Adipocyte (in vitro differentiated cells): ENCODE data around the gene ELL2.
"Not testable (repeated sequence)": the region's sequence is repeated elsewhere in the genome, so short reads cannot be mapped to it uniquely, and the experiment has no call there.

ENCODE experiments used
- DNase-seq: peaks from one replicate; pipeline ENCODE4 v3.0.0-alpha.2; 2015; ENCODE audit warnings: low read depth
- H3K27me3 ChIP-seq: replicated peaks from 2 replicates; pipeline ENCODE4 v1.7.0; 2013; ENCODE audit warnings: mild to moderate bottlenecking, low read length, moderate library complexity; ENCODE audit not compliant: control insufficient read depth, insufficient read depth
- H3K36me3 ChIP-seq: 2 replicates; pipeline ENCODE4 v1.7.0; 2013; ENCODE audit warnings: low read length, mild to moderate bottlenecking, moderate library complexity; ENCODE audit not compliant: control insufficient read depth, insufficient read depth, severe bottlenecking
- H3K4me1 ChIP-seq: 2 replicates; pipeline ENCODE4 v1.7.0; 2013; ENCODE audit warnings: mild to moderate bottlenecking, low read length, moderate library complexity; ENCODE audit not compliant: control insufficient read depth, insufficient read depth
- H3K4me3 ChIP-seq: 2 replicates; pipeline ENCODE4 v1.7.0; 2013; ENCODE audit warnings: mild to moderate bottlenecking, low read length, moderate library complexity
- H3K9ac ChIP-seq: 2 replicates; pipeline ENCODE4 v1.7.0; 2013; ENCODE audit warnings: mild to moderate bottlenecking, low read length, moderate library complexity
- H3K9me3 ChIP-seq: 2 replicates; pipeline ENCODE4 v1.7.0; 2013; ENCODE audit warnings: mild to moderate bottlenecking, low read length, moderate library complexity; ENCODE audit not compliant: control insufficient read depth

Gene ELL2

DNA sequence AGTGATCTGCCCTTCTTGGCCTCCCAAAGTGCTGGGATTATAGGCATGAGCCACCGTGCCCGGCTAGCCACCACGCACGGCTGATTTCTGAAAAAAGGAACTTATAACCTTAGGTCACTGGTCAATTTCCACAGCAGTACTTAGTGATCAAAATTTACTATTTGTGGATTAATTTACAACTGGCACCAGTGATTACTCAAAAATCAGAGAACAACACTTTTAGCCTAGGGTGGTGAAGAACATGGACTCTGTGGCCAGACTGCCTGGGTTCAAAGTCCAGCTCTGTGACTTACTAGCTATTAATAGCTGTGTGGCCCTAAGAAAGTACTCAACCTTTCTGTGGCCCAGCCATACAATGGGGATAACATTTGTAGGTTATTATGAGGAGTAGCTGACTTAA is 88.3 kb downstream of the ELL2 start:
- Histone ChIP-seq H3K9me3 (no peaks in the 10 kb centered on the region), H3K4me3 (no peak overlapping the region), H3K4me1 (peaks cover 8% of the 10 kb centered on the region), H3K9ac (no peak overlapping the region), H3K27me3 (no peaks in the 10 kb centered on the region), H3K36me3 (no peaks in the 10 kb centered on the region)
- no peak for DNase-seq

DNA sequence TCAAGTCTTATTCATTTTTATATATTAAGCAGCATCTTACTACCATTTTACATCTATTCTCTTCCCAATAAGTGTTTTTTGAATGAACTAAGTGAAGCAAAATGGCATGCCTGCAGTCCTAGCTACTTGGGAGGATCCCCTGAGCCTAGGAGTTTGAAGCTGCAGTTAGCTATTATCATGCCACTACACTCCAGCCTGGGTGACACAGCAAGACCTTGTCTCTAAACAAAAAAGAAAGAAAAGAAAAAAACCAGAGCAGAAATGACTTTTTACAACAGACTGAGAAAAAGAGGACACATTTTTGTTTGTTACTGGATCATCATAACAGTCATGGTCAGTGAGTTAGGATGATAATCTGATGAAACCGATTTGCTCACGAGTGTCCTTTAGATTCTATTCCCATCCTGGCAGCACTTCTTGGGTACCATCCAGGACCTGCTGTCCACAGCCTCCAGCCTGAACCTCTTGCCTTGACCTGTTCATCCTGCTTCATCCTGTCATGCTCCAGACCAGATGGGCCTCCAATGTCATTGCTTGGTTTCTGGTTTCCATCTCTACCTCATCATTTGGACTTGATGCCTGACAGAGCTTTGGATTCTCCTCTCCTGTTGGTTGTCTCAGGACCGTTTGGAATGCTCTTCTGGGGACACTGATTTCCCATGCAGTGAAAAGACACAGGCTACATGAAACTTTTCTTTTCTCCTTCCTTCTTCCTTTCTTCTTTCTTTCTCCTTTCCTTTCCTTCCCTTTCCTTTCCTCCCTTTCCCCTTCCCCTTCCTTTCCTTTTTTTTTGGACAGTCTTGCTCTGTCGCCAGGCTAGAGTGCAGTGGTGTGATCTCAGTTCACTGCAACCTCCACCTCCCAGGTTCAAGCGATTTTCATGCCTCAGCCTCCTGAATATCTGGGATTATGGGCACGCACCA is 89.0 kb downstream of the ELL2 start:
- no peak for DNase-seq
- H3K4me1 ChIP-seq, result peaks cover 8% of the 10 kb centered on the region
- no peak overlapping the region for H3K4me3 ChIP-seq
- H3K36me3 ChIP-seq, result no peaks in the 10 kb centered on the region
- no peak overlapping the region for H3K9ac ChIP-seq
- H3K27me3 ChIP-seq, result no peaks in the 10 kb centered on the region
- no peaks in the 10 kb centered on the region for H3K9me3 ChIP-seq

DNA sequence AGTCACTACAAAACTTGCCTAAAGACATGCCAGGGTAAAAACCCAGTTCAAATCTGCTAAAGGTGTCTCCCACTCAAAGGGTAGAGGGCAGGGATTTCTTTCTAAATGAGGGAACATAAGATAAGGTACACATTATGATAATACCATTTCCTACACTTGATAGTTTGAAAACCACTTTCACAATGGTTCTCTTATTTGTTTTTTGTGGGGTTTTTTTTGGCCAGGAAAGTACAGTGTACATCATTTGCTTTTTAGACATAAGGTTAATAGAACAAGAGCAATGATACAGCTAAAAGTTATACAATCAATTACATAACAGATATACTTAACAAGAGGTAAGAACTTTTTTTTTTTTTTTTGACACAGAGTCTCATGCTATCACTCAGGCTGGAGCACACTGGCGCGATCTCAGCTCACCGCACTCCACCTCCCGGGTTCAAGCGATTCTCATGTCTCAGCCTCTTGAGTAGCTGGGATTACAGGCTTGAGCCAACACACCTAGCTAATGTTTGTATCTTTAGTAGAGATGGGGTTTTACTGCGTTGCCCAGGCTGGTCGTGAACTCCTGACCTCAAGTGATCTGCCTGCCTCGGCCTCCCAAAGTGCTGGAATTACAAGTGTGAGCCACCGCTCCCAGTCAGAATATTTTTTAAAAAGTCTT is 90.4 kb downstream of the ELL2 start:
- H3K27me3 ChIP-seq, result no peaks in the 10 kb centered on the region
- no peaks in the 10 kb centered on the region for H3K9me3 ChIP-seq
- DNase-seq, result no peak
- H3K4me3 ChIP-seq, result no peak overlapping the region
- H3K4me1 ChIP-seq, result peaks cover 14% of the 10 kb centered on the region
- no peaks in the 10 kb centered on the region for H3K36me3 ChIP-seq
- H3K9ac ChIP-seq, result no peak overlapping the region

DNA sequence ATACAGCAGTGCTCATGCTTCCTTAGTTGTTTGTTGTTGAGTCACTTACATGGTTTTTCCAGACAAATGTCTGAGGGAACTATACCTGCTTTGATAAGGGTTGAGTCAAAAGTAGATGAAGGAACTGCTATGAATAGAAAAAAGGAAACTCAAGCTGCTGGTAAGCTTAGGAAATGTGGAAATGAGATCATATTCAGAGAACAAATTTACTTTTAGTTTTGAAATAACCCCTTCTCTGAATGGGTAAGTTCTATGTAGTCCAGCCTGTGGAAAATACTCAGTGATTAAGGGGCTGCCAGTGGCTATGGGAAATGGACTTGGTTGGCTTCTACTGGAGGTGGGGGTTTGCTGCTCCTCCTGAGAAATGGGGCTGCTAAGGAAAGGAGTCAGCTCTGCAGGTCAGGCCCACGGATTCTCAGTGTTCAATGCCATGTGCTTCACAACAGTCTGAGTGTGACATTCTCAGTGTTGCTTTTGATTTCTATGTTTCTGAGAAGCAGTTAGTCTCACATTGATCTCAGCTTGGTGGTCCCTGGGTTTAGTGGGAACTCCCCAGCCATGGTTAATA is 91.5 kb downstream of the ELL2 start:
- no peaks in the 10 kb centered on the region for H3K9me3 ChIP-seq
- H3K4me1 ChIP-seq, result peaks cover 14% of the 10 kb centered on the region
- no peaks in the 10 kb centered on the region for H3K36me3 ChIP-seq

DNA sequence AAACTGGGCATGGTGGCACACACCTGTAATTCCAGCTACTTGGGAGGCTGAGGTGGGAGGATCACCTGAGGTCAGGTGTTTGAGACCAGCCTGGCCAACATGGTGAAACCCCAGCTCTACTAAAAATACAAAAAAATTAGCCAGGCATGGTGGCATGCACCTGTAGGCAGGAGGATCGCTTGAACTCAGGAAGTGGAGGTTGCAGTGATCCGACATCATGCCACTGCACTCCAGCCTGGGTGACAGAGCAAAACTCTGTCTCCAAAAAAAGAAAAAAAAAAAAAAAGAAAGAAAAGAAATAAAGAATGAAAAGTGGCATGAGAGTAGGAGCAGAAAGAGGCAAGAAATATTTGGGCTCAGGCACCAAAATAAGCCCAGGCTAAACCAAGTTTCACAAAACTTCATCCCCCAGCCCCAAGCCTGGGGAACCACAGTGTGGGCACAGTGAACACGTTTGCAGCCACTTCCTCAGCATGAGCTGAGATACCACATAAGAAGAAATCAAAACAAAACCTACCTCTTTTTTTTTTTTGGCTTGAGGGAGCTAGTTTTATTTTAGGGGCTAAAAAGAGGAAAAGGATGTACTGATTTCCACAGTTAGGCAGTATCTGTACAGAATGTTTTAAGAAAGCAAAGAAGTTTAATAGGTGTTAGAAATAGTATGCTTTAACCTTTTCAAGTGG is 92.3 kb downstream of the ELL2 start:
- not testable (repeated sequence) for DNase-seq, H3K9ac ChIP-seq, H3K36me3 ChIP-seq, H3K4me3 ChIP-seq, H3K27me3 ChIP-seq, H3K9me3 ChIP-seq
- peaks cover 23% of the 10 kb centered on the region for H3K4me1 ChIP-seq

More for the DNA sequence above, 91.5 kb downstream of the ELL2 start:
- peak; percentile 48 for DNase-seq
- no peak overlapping the region for H3K4me3 ChIP-seq
- H3K27me3 ChIP-seq, result no peaks in the 10 kb centered on the region
- peak overlapping the region; percentile 6 for H3K9ac ChIP-seq

DNA sequence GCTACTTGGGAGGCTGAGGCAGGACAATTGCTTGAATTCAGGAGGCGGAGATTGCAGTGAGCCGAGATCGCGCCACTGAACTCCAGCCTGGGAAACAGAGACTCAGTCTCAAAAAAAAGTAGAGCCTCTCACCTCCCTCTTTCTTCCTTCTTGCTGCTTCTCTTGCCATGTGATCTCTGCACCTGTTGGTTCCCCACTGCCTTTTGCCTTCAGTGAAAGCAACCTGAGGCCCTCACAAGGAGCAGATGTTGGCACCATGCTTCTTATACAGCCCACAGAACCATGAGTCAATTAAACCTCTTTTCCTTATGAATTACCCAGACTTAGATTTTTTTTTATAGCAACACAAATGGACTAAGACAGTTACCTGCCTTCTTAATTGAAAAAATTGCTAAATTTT is 93.5 kb downstream of the ELL2 start:
- Histone ChIP-seq H3K27me3 (no peaks in the 10 kb centered on the region), H3K4me1 (peaks cover 34% of the 10 kb centered on the region), H3K36me3 (no peaks in the 10 kb centered on the region), H3K9ac (no peak overlapping the region), H3K9me3 (no peaks in the 10 kb centered on the region), H3K4me3 (no peak overlapping the region)
- DNase-seq, result no peak

DNA sequence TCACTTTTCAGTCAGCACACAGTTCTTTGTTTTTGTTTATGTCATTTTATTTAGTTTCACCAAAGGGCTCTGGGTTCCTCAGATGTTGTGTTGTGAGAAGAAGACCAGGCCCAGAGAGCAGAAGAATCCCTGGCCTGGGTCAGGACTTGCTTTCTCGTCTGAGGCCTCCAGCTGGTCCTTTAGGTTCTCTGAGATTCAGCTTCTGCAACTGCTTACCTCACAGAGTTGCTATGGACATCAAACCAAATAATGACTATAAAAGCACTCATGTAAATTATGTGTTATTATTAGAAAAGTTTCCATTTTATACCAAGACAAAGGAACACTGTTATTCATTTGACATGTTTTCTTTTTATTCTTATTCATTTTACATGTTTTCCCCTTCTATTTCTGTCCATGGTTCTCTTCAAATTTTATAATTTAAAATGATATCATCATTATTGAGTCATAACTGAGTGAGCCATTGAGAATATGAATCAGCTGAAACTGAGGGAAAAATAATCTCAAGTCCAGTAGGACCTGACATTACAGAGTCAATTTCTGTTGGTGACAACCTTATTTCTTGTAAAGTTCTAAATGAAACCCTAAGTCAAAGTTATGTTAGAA is 95.1 kb downstream of the ELL2 start:
- Histone ChIP-seq H3K4me1 (peaks cover 50% of the 10 kb centered on the region), H3K36me3 (no peaks in the 10 kb centered on the region), H3K9ac (no peak overlapping the region), H3K4me3 (no peak overlapping the region), H3K9me3 (no peaks in the 10 kb centered on the region), H3K27me3 (no peaks in the 10 kb centered on the region)
- peak; percentile 49 for DNase-seq

DNA sequence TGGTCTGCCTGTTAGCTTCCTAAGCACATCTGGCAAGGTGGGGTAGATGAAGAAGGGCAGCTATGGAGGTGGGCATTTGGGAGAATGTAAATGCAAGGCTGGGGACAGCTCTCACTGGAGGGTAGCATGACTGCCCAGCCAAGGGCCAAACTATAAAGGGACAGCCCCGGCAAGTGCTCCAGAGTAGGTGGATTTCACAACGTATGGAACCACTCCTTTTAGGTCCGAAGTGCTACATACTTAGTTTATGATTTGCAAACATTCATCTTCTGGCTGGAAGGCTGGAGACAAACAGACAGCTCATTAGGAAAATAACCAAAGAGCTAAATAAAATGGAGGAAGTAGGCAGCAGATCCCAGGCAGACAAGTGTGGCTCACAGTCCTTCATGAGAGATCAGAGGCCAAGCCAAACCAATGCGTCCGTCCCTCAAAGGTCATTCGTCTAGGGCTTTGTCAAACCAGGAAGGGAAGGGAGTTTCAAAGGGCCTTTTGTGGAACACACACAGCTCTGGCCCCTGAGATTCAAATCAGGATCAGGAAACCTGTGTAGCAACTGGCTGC is 96.6 kb downstream of the ELL2 start:
- no peaks in the 10 kb centered on the region for H3K27me3 ChIP-seq
- no peaks in the 10 kb centered on the region for H3K9me3 ChIP-seq
- peaks cover 57% of the 10 kb centered on the region for H3K4me1 ChIP-seq
- DNase-seq, result no peak
- H3K9ac ChIP-seq, result no peak overlapping the region
- H3K4me3 ChIP-seq, result no peak overlapping the region
- H3K36me3 ChIP-seq, result no peaks in the 10 kb centered on the region

DNA sequence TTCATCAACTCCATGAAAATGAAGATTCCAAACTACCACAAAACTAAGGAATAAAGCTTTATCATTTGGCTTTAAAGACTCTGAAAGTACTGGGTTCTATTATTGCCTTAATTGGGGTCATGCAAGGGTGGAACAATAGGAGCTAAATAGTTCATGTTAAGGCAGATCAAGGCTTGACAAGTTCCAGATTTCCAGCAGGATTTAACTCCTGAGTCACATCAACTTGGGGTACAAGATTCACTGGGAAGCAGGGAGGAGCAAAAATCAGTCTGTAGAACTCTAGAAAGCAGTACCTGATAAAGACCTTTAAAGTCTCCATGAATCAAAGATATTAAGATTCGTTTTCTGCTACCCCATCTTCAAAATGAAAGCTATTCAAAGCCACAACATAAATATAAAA is 97.2 kb downstream of the ELL2 start:
- peak overlapping the region; percentile 81 for H3K9ac ChIP-seq
- H3K4me3 ChIP-seq, result peak overlapping the region; percentile 74
- no peaks in the 10 kb centered on the region for H3K27me3 ChIP-seq
- DNase-seq, result no peak
- H3K9me3 ChIP-seq, result no peaks in the 10 kb centered on the region
- H3K36me3 ChIP-seq, result no peaks in the 10 kb centered on the region
- peaks cover 61% of the 10 kb centered on the region for H3K4me1 ChIP-seq

DNA sequence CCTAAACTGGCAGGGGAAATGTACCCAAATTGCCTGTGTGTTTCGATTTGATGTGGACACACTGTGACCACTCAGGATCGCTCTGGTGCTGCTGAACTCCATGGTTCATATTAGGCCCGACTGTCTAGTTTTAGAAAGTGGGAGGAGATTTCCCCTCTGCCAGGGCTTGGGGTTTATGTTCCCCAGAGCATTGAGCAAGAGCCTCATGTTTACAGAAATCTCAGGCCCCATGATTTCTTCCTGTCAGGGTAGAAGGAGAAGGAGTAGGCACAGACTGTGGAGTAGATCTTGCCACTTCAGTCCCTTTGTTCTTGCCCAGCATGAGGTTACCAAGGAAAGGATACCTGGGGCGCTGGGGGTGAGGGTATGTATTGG is 98.3 kb downstream of the ELL2 start:
- H3K9me3 ChIP-seq, result no peaks in the 10 kb centered on the region
- H3K36me3 ChIP-seq, result no peaks in the 10 kb centered on the region
- peaks cover 68% of the 10 kb centered on the region for H3K4me1 ChIP-seq
- peak overlapping the region; percentile 81 for H3K9ac ChIP-seq
- DNase-seq, result peak; percentile 92
- H3K4me3 ChIP-seq, result peak overlapping the region; percentile 74
- H3K27me3 ChIP-seq, result no peaks in the 10 kb centered on the region
